ENCODE data around the gene ARHGAP10.

ARHGAP10 gene

DNA sequence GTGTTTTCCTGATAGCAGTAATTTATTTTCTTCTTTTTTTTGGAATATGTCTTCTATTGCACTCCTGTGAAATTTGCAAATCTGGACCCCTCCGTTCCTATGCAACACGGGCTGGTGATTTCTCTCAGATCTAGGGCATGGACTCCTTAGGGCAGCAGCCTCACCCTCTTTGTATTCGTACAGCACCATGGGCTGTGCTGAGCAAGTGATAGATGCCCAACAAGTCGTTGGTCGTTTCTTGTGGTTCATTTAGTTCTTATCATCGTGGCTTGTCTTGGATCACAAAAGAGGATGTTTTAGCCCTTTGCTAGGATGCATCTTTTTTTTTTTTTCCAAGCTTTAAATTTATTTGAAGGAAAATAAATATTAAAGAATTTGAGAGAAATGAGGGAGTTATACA, 82.1 kb downstream of the ARHGAP10 start:
- no peaks in the 10 kb centered on the region for H3K9me3 ChIP-seq (replicated peaks; ENCODE audit: insufficient read depth, low read length)
- no peak overlapping the region for H3K4me3 ChIP-seq (ENCODE audit: low read length)
- H3K9me2 ChIP-seq (replicated peaks; ENCODE audit: insufficient read depth, low read length) = no peaks in the 10 kb centered on the region
- H3K4me2 ChIP-seq (ENCODE audit: low read depth, low read length) = no peak overlapping the region
- peaks cover 95% of the 10 kb centered on the region for H3K79me2 ChIP-seq (ENCODE audit: low read length)
- TF ChIP-seq EZH2phosphoT487 (IDR thresholded peaks at IDR 0.05; ENCODE audit: low read length) (no peak), CTCF (IDR thresholded peaks at IDR 0.05; ENCODE audit: low read length) (no peak), EZH2 (optimal IDR thresholded peaks at IDR 0.05; ENCODE audit: low read depth, low read length) (no peak)
- H3K9ac ChIP-seq (ENCODE audit: low read length) = no peak overlapping the region
- H3K27me3 ChIP-seq (replicated peaks; ENCODE audit: insufficient read depth, low read length) = no peaks in the 10 kb centered on the region
- no peak for DNase-seq
- H3K4me1 ChIP-seq (ENCODE audit: low read length) = no peaks in the 10 kb centered on the region
- peaks cover 28% of the 10 kb centered on the region; the same call in 1 of the 2 replicates for H4K20me1 ChIP-seq (ENCODE audit: insufficient read depth, low read length)
- no peak overlapping the region for H2AFZ ChIP-seq (ENCODE audit: low read length)
- no peaks in the 10 kb centered on the region for H3F3A ChIP-seq (ENCODE audit: insufficient read depth, low read length)
- no peak overlapping the region for H3K27ac ChIP-seq (ENCODE audit: low read length)
- H3K36me3 ChIP-seq (replicated peaks; ENCODE audit: insufficient read depth, low read length) = no peaks in the 10 kb centered on the region

GRCh38 chr4:147814376-147814775, 82.5 kb downstream of the ARHGAP10 start:
- no peak overlapping the region for H3K4me2 ChIP-seq (ENCODE audit: low read depth, low read length)
- no peak overlapping the region for H3K9ac ChIP-seq (ENCODE audit: low read length)
- H3K4me3 ChIP-seq (ENCODE audit: low read length) = no peak overlapping the region
- H2AFZ ChIP-seq (ENCODE audit: low read length) = no peak overlapping the region
- H4K20me1 ChIP-seq (ENCODE audit: insufficient read depth, low read length) = peaks cover 25% of the 10 kb centered on the region; the same call in 1 of the 2 replicates
- no peaks in the 10 kb centered on the region for H3K36me3 ChIP-seq (replicated peaks; ENCODE audit: insufficient read depth, low read length)
- peaks cover 93% of the 10 kb centered on the region for H3K79me2 ChIP-seq (ENCODE audit: low read length)
- DNase-seq = no peak
- no peak for TF ChIP-seq EZH2 (optimal IDR thresholded peaks at IDR 0.05; ENCODE audit: low read depth, low read length)
- H3K9me2 ChIP-seq (replicated peaks; ENCODE audit: insufficient read depth, low read length) = no peaks in the 10 kb centered on the region
- H3F3A ChIP-seq (ENCODE audit: insufficient read depth, low read length) = no peaks in the 10 kb centered on the region
- no peaks in the 10 kb centered on the region for H3K9me3 ChIP-seq (replicated peaks; ENCODE audit: insufficient read depth, low read length)
- H3K27me3 ChIP-seq (replicated peaks; ENCODE audit: insufficient read depth, low read length) = no peaks in the 10 kb centered on the region
- H3K27ac ChIP-seq (ENCODE audit: low read length) = no peak overlapping the region
- H3K4me1 ChIP-seq (ENCODE audit: low read length) = no peaks in the 10 kb centered on the region

DNA sequence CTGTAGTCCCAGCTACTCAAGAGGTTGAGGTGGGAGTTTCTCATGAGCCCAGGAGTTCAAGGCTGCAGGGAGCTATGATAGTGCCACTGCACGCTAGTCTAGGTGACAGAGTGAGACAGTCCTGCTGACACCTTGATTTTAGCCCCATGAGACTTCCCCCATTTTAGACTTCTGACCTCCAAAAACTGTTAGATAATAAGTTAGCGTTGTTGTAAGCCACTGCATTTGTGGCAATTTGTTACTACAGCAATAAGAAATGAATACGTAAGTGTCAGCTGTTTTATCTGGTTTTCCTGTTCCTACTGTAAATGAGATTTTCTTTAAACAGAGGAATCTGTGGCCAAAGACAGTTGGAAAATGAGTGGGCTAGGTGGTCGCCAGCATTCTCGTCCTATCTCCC, 83.9 kb downstream of the ARHGAP10 start:
- H3K4me2 ChIP-seq (ENCODE audit: low read depth, low read length) = no peak overlapping the region
- no peak overlapping the region for H2AFZ ChIP-seq (ENCODE audit: low read length)
- H3K9me2 ChIP-seq (replicated peaks; ENCODE audit: insufficient read depth, low read length) = no peaks in the 10 kb centered on the region
- H3K27ac ChIP-seq (ENCODE audit: low read length) = no peak overlapping the region
- peaks cover 91% of the 10 kb centered on the region for H3K79me2 ChIP-seq (ENCODE audit: low read length)
- no peak overlapping the region for H3K9ac ChIP-seq (ENCODE audit: low read length)
- no peaks in the 10 kb centered on the region for H3K27me3 ChIP-seq (replicated peaks; ENCODE audit: insufficient read depth, low read length)
- peaks cover 19% of the 10 kb centered on the region; the same call in 1 of the 2 replicates for H4K20me1 ChIP-seq (ENCODE audit: insufficient read depth, low read length)
- H3K4me3 ChIP-seq (ENCODE audit: low read length) = no peak overlapping the region
- no peaks in the 10 kb centered on the region for H3K36me3 ChIP-seq (replicated peaks; ENCODE audit: insufficient read depth, low read length)
- TF ChIP-seq EZH2phosphoT487 (IDR thresholded peaks at IDR 0.05; ENCODE audit: low read length) (no peak), EZH2 (optimal IDR thresholded peaks at IDR 0.05; ENCODE audit: low read depth, low read length) (no peak), CTCF (IDR thresholded peaks at IDR 0.05; ENCODE audit: low read length) (no peak)
- H3K4me1 ChIP-seq (ENCODE audit: low read length) = no peaks in the 10 kb centered on the region
- no peaks in the 10 kb centered on the region for H3F3A ChIP-seq (ENCODE audit: insufficient read depth, low read length)
- no peak for DNase-seq
- no peaks in the 10 kb centered on the region for H3K9me3 ChIP-seq (replicated peaks; ENCODE audit: insufficient read depth, low read length)

DNA sequence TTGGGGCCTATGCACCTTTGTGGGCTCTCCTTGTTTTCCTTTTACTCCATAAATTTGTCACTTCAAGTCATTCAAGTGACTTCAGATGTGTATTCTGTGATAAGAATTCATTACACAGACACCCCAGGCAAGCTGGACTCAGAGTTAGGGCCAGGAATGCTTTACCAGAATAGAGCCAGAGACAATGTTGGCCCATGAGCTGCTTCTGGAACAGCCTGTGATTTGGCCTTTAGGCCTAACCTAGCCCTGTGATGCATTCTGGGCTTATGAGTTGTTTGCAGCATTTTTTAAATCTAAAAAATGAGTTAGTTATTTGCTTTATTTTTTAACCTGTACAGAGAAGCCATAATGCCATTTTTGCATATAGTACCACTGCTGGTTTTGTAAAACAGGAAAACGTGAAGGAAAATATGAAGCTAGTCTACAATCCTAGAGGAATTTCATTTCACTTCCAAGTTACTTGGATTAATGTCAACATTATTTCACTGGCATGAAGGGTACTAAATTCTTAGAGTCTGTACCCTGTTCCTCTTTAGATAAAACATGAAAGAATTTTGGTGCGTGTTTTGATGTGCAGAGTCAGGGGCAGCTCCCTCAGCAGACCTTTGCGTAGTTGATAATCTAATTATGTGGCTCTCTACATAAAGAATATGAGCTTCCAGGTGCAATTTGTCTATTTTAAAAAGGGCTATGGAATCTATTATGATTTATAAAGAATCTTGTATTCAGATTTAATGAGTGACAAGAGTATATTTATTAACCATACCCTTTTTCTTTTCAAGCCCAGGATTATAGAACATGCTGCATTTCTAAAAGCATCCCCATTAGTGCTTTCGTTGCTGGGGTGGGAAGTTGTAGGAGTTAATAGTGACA, 84.7 kb downstream of the ARHGAP10 start:
- Histone ChIP-seq H3K4me1 (ENCODE audit: low read length) (no peaks in the 10 kb centered on the region), H3K27me3 (replicated peaks; ENCODE audit: insufficient read depth, low read length) (no peaks in the 10 kb centered on the region), H3K9ac (ENCODE audit: low read length) (no peak overlapping the region), H3K4me3 (ENCODE audit: low read length) (no peak overlapping the region), H2AFZ (ENCODE audit: low read length) (no peak overlapping the region), H3K79me2 (ENCODE audit: low read length) (peaks cover 91% of the 10 kb centered on the region), H3F3A (ENCODE audit: insufficient read depth, low read length) (no peaks in the 10 kb centered on the region), H3K36me3 (replicated peaks; ENCODE audit: insufficient read depth, low read length) (no peaks in the 10 kb centered on the region), H4K20me1 (ENCODE audit: insufficient read depth, low read length) (peaks cover 19% of the 10 kb centered on the region; the same call in 1 of the 2 replicates), H3K4me2 (ENCODE audit: low read depth, low read length) (no peak overlapping the region), H3K27ac (ENCODE audit: low read length) (no peak overlapping the region), H3K9me3 (replicated peaks; ENCODE audit: insufficient read depth, low read length) (no peaks in the 10 kb centered on the region), H3K9me2 (replicated peaks; ENCODE audit: insufficient read depth, low read length) (no peaks in the 10 kb centered on the region)
- DNase-seq = no peak
- no peak for TF ChIP-seq CTCF (IDR thresholded peaks at IDR 0.05; ENCODE audit: low read length)
- no peak for TF ChIP-seq EZH2phosphoT487 (IDR thresholded peaks at IDR 0.05; ENCODE audit: low read length)
- no peak for TF ChIP-seq EZH2 (optimal IDR thresholded peaks at IDR 0.05; ENCODE audit: low read depth, low read length)

Measured in MM.1S (cell line).